NB4 (cell line): ENCODE data around the gene OLA1.

Experiments
- MYC ChIP-seq: IDR thresholded peaks from 2 replicates; pipeline ENCODE4 v1.6.1; 2011; ENCODE audit warnings: low read depth, low read length
- POLR2A ChIP-seq: IDR thresholded peaks from 2 replicates; pipeline ENCODE4 v1.6.1; 2011; ENCODE audit warnings: mild to moderate bottlenecking; ENCODE audit not compliant: insufficient read length; ENCODE audit errors: extremely low read depth
- TF ChIP-seq, protein P1 (sequence below): IDR thresholded peaks from one replicate; pipeline ENCODE4 v1.5.1; 2012; ENCODE audit warnings: low read depth, low read length
- TF ChIP-seq, protein P2 (sequence below): IDR thresholded peaks from 2 replicates; pipeline ENCODE4 v1.6.1; 2011; ENCODE audit warnings: low read depth, low read length

DNA sequence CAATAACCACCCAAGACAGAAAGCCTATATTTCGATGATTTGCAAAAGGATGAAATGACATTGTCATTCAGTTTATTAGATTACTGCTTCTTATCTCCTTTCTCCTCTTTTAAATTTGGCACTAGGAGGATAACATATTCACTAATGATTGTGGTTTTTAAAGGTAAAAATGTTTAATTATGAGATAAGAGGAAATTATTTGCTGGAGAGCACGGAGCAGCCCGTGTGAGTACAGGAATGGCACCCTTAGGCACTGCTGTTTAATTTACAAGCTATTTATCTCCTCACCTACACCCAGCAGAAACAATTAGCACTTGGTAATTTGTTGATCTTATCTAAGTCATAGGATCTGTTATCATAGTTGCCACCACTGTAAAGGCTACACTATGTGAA lies 195.8 kb downstream of the OLA1 start:
- TF ChIP-seq, protein P1, sequence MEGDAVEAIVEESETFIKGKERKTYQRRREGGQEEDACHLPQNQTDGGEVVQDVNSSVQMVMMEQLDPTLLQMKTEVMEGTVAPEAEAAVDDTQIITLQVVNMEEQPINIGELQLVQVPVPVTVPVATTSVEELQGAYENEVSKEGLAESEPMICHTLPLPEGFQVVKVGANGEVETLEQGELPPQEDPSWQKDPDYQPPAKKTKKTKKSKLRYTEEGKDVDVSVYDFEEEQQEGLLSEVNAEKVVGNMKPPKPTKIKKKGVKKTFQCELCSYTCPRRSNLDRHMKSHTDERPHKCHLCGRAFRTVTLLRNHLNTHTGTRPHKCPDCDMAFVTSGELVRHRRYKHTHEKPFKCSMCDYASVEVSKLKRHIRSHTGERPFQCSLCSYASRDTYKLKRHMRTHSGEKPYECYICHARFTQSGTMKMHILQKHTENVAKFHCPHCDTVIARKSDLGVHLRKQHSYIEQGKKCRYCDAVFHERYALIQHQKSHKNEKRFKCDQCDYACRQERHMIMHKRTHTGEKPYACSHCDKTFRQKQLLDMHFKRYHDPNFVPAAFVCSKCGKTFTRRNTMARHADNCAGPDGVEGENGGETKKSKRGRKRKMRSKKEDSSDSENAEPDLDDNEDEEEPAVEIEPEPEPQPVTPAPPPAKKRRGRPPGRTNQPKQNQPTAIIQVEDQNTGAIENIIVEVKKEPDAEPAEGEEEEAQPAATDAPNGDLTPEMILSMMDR, result no peak
- TF ChIP-seq POLR2A (no peak), MYC (no peak)
- TF ChIP-seq, protein P2, sequence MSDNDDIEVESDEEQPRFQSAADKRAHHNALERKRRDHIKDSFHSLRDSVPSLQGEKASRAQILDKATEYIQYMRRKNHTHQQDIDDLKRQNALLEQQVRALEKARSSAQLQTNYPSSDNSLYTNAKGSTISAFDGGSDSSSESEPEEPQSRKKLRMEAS, result no peak
